ENCODE results near the gene VSTM2L. TPM values are rescaled to one million over a fixed set of nuclear protein-coding genes. Genes with fewer than 3 reads are reported as not detected.

Gene VSTM2L
- total and polyA plus RNA-seq, 2 experiments from 2014 or later, result 4.1 to 9.2 TPM

DNA sequence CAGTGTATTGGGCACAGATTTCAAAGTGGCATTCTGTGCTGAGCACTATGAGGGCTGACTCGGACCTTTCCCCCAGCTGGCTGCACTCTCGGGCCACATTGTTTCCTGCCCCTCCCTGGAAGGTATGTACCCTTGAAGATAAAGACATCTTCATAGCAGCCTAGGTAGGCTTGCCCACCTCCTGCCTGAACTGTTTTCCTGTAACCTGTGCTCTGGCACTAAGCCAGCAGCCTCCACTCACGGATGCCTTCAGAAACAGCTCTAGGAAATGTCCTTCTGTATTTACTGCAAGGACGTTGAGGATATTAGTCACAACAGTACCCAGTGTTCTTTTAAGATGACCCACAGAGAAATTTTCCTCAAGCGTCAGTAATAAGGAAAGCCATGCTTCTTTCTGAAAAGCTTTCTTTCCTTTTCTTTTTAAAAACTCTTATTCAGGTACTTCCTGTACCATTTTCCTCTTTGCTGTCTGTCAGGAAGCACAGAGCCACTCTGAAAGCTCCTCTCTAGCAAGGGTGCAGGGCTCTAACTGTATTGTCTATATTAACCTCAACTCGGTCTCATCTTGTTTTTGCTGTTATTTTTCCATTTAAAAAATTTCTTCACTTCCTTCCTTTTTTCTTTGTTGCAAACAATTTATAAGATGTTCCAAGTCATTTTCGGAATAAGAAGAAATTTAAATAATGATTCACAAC lies 86.8 kb downstream of the VSTM2L start:
- Histone ChIP-seq H4K20me1 (ENCODE audit: insufficient read depth) (no peaks in the 10 kb centered on the region), H3K36me3 (ENCODE audit: low read depth) (0 out of 2 replicates have a peak, but pooled peaks cover 6% of the 10 kb centered on the region), H2AFZ (no peak overlapping the region), H3K27ac (peak overlapping the region; percentile 50), H3K79me2 (ENCODE audit: insufficient read depth) (no peaks in the 10 kb centered on the region), H3K4me1 (ENCODE audit: insufficient read depth) (peaks cover 31% of the 10 kb centered on the region), H3K4me3 (no peak overlapping the region), H3K9ac (peak overlapping the region; percentile 43), H3K4me2 (ENCODE audit: unreplicated experiment) (peak overlapping the region; percentile 14), H3F3A (ENCODE audit: insufficient read depth) (peaks cover 16% of the 10 kb centered on the region; the same call in 1 of the 2 replicates), H3K27me3 (replicated peaks; ENCODE audit: insufficient read depth) (no peaks in the 10 kb centered on the region), H3K9me3 (ENCODE audit: low read depth) (no peaks in the 10 kb centered on the region), H3K9me2 (ENCODE audit: insufficient read depth) (no peaks in the 10 kb centered on the region)
- no peak for DNase-seq
- in situ Hi-C loops (cut with MboI), result loop anchor here (25.0 kb wide), 1 partner anchor 727 kb away; the partner anchor contains the start of gene GHRH
- WGBS, 2 experiments (ENCODE audit: low coverage in 1 of 2, low lambda C conversion rate in 2 of 2, missing lambda C conversion rate in 2 of 2), result 76 to 80% methylated on average over 7 of the region's 7 CpGs
- TF ChIP-seq EZH2 (IDR thresholded peaks at IDR 0.05; ENCODE audit: insufficient read depth, poor library complexity, severe bottlenecking), result no peak
- no peak for TF ChIP-seq EZH2phosphoT487 (IDR thresholded peaks at IDR 0.05; ENCODE audit: insufficient read depth, low read depth)

DNA sequence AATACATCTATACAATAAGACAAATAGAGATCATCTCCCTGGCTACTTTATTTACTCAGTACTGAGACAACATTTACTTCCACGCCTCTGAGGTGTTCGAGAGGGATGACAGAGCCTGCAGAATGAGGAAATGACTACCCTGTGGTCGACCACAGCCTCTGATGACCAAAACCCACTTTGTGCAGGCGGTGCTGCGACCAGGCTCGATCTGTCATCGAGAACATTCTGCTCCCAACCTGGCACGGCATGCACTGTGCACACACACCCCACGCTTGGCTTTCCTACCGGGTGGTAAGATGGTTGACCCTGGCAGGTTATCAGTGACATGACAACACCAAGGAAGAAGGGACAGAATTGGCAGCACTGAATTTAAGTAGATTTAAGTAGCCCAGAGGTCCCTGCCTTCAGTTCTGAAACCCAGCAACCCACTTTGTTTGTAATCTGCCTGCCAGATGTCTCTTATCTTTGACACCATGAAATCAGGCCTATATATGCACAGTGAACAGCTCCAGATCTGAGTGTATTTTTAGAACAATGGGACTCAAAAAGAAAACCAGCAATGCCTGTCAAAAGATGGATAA lies 87.7 kb downstream of the VSTM2L start:
- peaks cover 31% of the 10 kb centered on the region for H3K4me1 ChIP-seq (ENCODE audit: insufficient read depth)
- TF ChIP-seq EZH2 (IDR thresholded peaks at IDR 0.05; ENCODE audit: insufficient read depth, poor library complexity, severe bottlenecking) (no peak), EZH2phosphoT487 (IDR thresholded peaks at IDR 0.05; ENCODE audit: insufficient read depth, low read depth) (peak; percentile 91)
- H3K9ac ChIP-seq, result peak overlapping the region; percentile 43
- H3K27me3 ChIP-seq (replicated peaks; ENCODE audit: insufficient read depth), result no peaks in the 10 kb centered on the region
- H2AFZ ChIP-seq, result no peak overlapping the region
- H3F3A ChIP-seq (ENCODE audit: insufficient read depth), result peaks cover 16% of the 10 kb centered on the region; the same call in 1 of the 2 replicates
- in situ Hi-C loops (cut with MboI), result loop anchor here (25.0 kb wide), 1 partner anchor 728 kb away; the partner anchor contains the start of gene GHRH
- H4K20me1 ChIP-seq (ENCODE audit: insufficient read depth), result no peaks in the 10 kb centered on the region
- no peaks in the 10 kb centered on the region for H3K79me2 ChIP-seq (ENCODE audit: insufficient read depth)
- H3K27ac ChIP-seq, result peak overlapping the region; percentile 50
- no peak overlapping the region for H3K4me3 ChIP-seq
- 0 out of 2 replicates have a peak, but pooled peaks cover 6% of the 10 kb centered on the region for H3K36me3 ChIP-seq (ENCODE audit: low read depth)
- peak overlapping the region; percentile 3 for H3K4me2 ChIP-seq (ENCODE audit: unreplicated experiment)
- 2 to 5% methylated on average over 10 of the region's 10 CpGs for WGBS, 2 experiments (ENCODE audit: low coverage in 1 of 2, low lambda C conversion rate in 2 of 2, missing lambda C conversion rate in 2 of 2)
- H3K9me2 ChIP-seq (ENCODE audit: insufficient read depth), result no peaks in the 10 kb centered on the region
- no peaks in the 10 kb centered on the region for H3K9me3 ChIP-seq (ENCODE audit: low read depth)
- peak; percentile 94 for DNase-seq

DNA sequence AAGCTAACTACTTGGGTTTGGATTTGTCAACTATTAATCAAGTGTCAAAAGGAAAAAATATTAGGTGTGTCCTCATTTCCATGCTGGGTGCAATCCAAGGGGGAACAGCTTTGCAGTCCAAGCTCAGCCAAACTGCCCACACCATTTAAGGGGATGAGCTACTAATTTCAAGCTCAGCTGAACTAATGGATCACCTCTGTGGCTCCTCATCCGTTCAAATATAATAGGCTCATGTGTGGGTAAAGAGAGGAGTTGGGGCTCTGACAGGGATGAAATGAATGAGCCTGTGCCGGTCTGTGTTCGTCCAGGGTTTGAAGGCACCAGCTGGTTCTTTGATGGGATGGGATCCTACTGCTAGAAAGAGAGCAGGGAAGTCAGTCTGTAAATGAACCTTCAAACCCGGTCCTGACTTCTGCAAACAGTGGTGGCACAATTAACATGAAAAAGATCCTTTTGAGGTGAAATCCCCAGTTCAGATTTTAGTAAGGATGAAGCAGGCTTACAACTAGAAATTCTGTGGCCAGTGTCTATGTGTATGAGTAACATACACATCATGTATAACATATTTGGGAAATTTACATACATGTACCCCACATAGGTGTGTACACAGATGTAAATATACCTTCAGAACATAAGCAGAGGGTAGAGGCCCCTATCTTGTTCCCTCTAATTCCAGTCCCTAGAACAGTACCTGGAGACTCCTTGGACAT lies 88.4 kb downstream of the VSTM2L start:
- 62 to 66% methylated on average over 4 of the region's 4 CpGs for WGBS, 2 experiments (ENCODE audit: low coverage in 1 of 2, low lambda C conversion rate in 2 of 2, missing lambda C conversion rate in 2 of 2)
- Histone ChIP-seq H2AFZ (no peak overlapping the region), H3K4me2 (ENCODE audit: unreplicated experiment) (peak overlapping the region; percentile 3), H3K4me3 (no peak overlapping the region), H3F3A (ENCODE audit: insufficient read depth) (peaks cover 16% of the 10 kb centered on the region; the same call in 1 of the 2 replicates), H4K20me1 (ENCODE audit: insufficient read depth) (no peaks in the 10 kb centered on the region), H3K27ac (peak overlapping the region; percentile 27), H3K4me1 (ENCODE audit: insufficient read depth) (peaks cover 31% of the 10 kb centered on the region), H3K27me3 (replicated peaks; ENCODE audit: insufficient read depth) (no peaks in the 10 kb centered on the region), H3K9me3 (ENCODE audit: low read depth) (no peaks in the 10 kb centered on the region), H3K36me3 (ENCODE audit: low read depth) (0 out of 2 replicates have a peak, but pooled peaks cover 6% of the 10 kb centered on the region), H3K79me2 (ENCODE audit: insufficient read depth) (no peaks in the 10 kb centered on the region), H3K9me2 (ENCODE audit: insufficient read depth) (no peaks in the 10 kb centered on the region), H3K9ac (peak overlapping the region; percentile 19)
- in situ Hi-C loops (cut with MboI), result loop anchor here (25.0 kb wide), 1 partner anchor 729 kb away; the partner anchor contains the start of gene GHRH
- DNase-seq, result no peak
- TF ChIP-seq EZH2 (IDR thresholded peaks at IDR 0.05; ENCODE audit: insufficient read depth, poor library complexity, severe bottlenecking) (no peak), EZH2phosphoT487 (IDR thresholded peaks at IDR 0.05; ENCODE audit: insufficient read depth, low read depth) (no peak)

DNA sequence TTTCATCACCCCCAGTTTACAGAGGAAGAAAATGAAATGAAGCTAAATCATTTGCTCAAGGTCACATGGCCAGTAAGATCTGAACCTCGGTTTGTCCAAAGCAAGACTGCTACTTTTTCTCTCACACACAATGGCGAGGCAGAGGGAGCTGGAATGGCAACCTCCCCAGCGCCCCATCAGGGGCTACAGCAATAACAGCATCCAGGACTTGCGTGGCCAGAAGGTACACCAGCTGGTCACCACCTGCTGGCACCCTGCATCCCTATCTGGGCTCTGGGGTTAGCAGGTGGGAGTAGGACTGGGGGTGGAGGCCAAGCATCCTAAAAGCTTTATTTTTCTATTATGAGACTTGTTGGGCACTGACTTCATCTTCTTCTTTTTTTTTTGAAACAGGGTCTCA lies 89.0 kb downstream of the VSTM2L start:
- Histone ChIP-seq H2AFZ (no peak overlapping the region), H3K27ac (no peak overlapping the region), H3K4me1 (ENCODE audit: insufficient read depth) (peaks cover 31% of the 10 kb centered on the region), H3K36me3 (ENCODE audit: low read depth) (0 out of 2 replicates have a peak, but pooled peaks cover 6% of the 10 kb centered on the region), H3K27me3 (replicated peaks; ENCODE audit: insufficient read depth) (no peaks in the 10 kb centered on the region), H3K79me2 (ENCODE audit: insufficient read depth) (no peaks in the 10 kb centered on the region), H3K9me3 (ENCODE audit: low read depth) (no peaks in the 10 kb centered on the region), H3K9me2 (ENCODE audit: insufficient read depth) (no peaks in the 10 kb centered on the region), H3K4me3 (no peak overlapping the region), H4K20me1 (ENCODE audit: insufficient read depth) (no peaks in the 10 kb centered on the region), H3K9ac (no peak overlapping the region), H3F3A (ENCODE audit: insufficient read depth) (peaks cover 16% of the 10 kb centered on the region; the same call in 1 of the 2 replicates), H3K4me2 (ENCODE audit: unreplicated experiment) (no peak overlapping the region)
- 91 to 98% methylated on average over 4 of the region's 4 CpGs for WGBS, 2 experiments (ENCODE audit: low coverage in 1 of 2, low lambda C conversion rate in 2 of 2, missing lambda C conversion rate in 2 of 2)
- in situ Hi-C loops (cut with MboI), result loop anchor here (25.0 kb wide), 1 partner anchor 730 kb away; the partner anchor contains the start of gene GHRH
- no peak for DNase-seq
- TF ChIP-seq EZH2phosphoT487 (IDR thresholded peaks at IDR 0.05; ENCODE audit: insufficient read depth, low read depth) (no peak), EZH2 (IDR thresholded peaks at IDR 0.05; ENCODE audit: insufficient read depth, poor library complexity, severe bottlenecking) (no peak)

Data from GM23248 (cell line).